GM18499 (cell line): Measurements from ENCODE around the gene LPIN1.
"Not testable (repeated sequence)": the region's sequence is repeated elsewhere in the genome, so short reads cannot be mapped to it uniquely, and the experiment has no call there.

Experiments used
- ATAC-seq: cut with Tn5 transposase; IDR thresholded peaks from one replicate; pipeline ENCODE4 v1.9.1; 2021; ENCODE audit warnings: moderate number of reproducible peaks; ENCODE audit not compliant: insufficient read depth, unreplicated experiment

The LPIN1 gene

GRCh38 chr2:11805024-11805423 lies 58.6 kb downstream of the LPIN1 start:
- ATAC-seq: no peak

DNA sequence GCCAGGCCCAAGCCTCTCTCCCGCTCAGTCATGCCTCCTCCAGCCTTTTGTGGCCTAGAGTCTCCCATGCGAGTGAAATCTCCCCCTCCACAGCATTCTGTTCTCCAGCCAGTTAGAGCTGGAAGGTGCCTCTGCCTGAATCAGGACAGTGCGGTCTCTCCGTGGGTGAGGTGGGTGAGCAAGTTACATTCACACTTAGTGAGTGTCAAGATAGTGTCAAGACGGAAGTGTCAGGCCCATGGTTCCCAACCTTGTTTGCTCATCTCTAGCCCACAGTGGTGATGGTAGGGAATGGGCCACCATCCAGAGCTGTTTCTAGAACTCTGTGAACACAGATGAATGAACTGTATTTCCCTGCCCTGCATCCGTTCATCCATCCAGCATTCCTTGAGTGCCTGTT lies 59.5 kb downstream of the LPIN1 start:
- no peak for ATAC-seq

- ATAC-seq: no peak
Measured at GRCh38 chr2:11807156-11808015, 61.0 kb downstream of the LPIN1 start.

DNA sequence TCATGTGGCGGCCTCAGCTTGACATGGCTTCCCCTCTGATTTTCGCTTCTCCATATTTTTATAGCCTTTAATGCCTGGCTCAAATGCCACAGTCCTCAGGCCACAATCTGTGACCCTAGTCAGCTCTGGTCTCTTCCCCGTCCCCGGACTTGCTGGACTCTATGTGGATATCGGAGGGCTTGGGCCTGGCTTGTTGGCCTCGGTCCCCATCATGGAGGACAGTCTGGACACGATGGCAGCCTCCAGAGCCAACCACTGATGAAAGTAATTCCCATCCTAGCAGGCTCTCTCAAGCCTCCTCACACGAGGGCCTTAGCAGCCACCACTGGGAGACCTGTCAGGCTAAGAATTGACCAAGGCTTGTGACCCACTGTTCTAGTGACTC lies 61.6 kb downstream of the LPIN1 start:
- no peak for ATAC-seq

GRCh38 chr2:11809586-11810236 lies 63.3 kb downstream of the LPIN1 start:
- ATAC-seq: no peak

GRCh38 chr2:11810237-11810977 lies 64.0 kb downstream of the LPIN1 start:
- ATAC-seq: no peak

GRCh38 chr2:11811036-11811654 lies 64.7 kb downstream of the LPIN1 start:
- ATAC-seq: no peak

GRCh38 chr2:11812466-11813248 lies 66.2 kb downstream of the LPIN1 start:
- ATAC-seq: no peak

GRCh38 chr2:11813345-11813744 lies 66.9 kb downstream of the LPIN1 start:
- not testable (repeated sequence) for ATAC-seq

DNA sequence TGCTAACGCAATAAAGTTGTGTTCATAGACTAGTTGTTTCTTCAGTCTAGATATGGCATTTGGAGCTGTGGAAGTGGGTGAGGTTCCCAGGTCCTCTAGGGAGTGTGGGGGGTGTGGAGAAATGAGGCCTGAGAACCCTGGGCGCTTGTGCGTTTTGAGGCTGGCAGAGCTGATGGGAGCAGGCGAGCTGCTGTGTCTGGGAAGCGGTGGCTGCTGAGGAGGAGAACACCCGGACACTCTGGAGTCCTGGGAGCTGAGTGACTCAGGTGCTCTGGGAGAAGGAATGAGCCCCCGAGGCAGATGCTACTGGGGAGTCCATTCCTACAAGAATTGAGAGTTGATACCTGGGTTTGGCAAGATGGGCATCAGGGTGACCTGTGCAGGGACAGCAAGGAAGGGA lies 67.5 kb downstream of the LPIN1 start:
- no peak for ATAC-seq

- no peak for ATAC-seq
Measured at GRCh38 chr2:11814979-11815510, 68.6 kb downstream of the LPIN1 start.

DNA sequence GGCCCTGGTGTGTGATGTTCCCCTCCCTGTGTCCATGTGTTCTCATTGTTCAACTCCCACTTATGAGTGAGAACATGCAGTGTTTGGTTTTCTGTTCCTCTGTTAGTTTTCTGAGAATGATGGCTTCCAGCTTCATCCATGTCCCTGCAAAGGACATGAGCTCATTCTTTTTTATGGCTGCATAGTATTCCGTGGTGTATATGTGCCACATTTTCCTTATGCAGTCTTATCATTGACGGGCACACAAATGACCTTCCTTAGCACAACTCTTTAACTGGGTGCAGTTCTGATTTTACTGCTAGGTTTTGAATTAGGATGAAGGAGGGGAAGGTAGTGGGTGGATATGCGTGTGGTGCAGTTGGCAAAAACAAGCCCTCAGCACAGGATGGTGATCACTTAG lies 70.5 kb downstream of the LPIN1 start:
- ATAC-seq: not testable (repeated sequence)

DNA sequence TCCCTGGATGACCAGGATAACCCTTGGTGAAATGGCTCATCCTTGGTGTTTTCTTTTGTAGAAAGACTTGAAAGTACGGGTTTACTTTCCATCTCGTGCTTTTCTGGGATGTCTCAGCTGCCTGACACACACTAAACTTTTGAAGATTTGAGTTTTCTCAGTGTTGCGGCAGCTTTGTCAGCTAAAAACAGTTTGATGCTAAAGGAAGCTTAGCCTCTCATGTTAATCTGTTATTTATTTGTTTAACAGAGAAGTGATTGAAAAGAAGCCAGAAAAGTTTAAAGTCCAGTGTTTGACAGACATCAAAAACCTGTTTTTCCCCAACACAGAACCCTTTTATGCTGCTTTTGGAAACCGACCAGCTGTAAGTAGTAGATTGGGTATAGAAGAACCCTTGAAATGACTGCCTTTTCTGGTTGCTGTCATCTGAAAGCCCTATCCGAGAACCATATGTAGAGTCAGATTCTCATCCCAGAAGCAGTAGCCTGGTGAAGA lies 72.8 kb downstream of the LPIN1 start:
- no peak for ATAC-seq

GRCh38 chr2:11820650-11821049 lies 74.2 kb downstream of the LPIN1 start:
- ATAC-seq: no peak

DNA sequence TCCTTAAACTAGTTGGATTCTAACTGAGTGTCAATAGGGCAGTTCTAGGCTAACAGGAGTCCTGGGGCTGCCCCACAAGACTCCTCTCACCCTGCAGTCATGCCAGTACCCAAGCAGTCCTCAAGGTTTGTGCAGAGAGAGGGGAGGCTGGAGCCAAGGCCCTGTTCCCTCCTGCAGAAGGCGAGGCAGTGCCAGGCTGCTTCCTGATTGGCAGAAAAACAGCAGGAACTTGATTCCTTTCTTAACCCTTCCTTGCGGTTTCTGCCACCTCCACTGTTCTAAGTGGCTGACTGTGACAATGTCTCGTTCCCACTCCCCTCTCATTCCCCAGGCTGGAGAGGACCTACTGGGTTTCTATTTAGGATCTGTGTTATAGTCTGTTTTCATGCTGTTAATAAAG lies 75.3 kb downstream of the LPIN1 start:
- no peak for ATAC-seq

GRCh38 chr2:11822359-11822745 lies 75.9 kb downstream of the LPIN1 start:
- not testable (repeated sequence) for ATAC-seq

- no peak for ATAC-seq
Measured at GRCh38 chr2:11822746-11823451, 76.5 kb downstream of the LPIN1 start.

GRCh38 chr2:11824901-11825828 lies 78.7 kb downstream of the LPIN1 start:
- ATAC-seq: no peak
